AG04449 (cell line): Measurements from ENCODE around the gene PCDHGA5.
"Not testable (repeated sequence)": the region's sequence is repeated elsewhere in the genome, so short reads cannot be mapped to it uniquely, and the experiment has no call there.

Experiments used
- CTCF ChIA-PET: fragments of 350-600 bp; formaldehyde crosslinking; extraction: SDS; loops from one replicate; lab custom pipeline; 2021; ENCODE audit warnings: antibody characterized with exemption; lab: Yijun Ruan, JAX
- POLR2A ChIA-PET: fragments of 400-600, 350-600 bp; formaldehyde crosslinking; extraction: SDS; loops from one replicate; lab custom pipeline; 2020; ENCODE audit warnings: antibody characterized with exemption, inconsistent platforms; lab: Yijun Ruan, JAX
- DNase-seq: peaks from one replicate; pipeline ENCODE4 v3.0.0-alpha.2; 2010; ENCODE audit warnings: low read depth, low spot score
- H3K4me3 ChIP-seq: 2 replicates; pipeline ENCODE4 v1.5.1; 2011; ENCODE audit warnings: low read depth, mild to moderate bottlenecking, control low read depth, low read length
- CTCF ChIP-seq: IDR thresholded peaks from one replicate; pipeline ENCODE4 v1.5.1; 2011; ENCODE audit warnings: mild to moderate bottlenecking, moderate library complexity, low read length, control low read depth, inconsistent platforms; ENCODE audit not compliant: insufficient read depth; ENCODE audit errors: missing control alignments

Gene PCDHGA5

GRCh38 chr5:141363952-141364660 is at the start of gene PCDHGA5:
Gene PCDHGA5, plus strand, starts transcription at chr5:141364162. Its CDS starts 169 bp downstream, at chr5:141364331.
- ChIA-PET CTCF (interaction anchor here (0.6 to 3.5 kb wide), 20 partner anchors 9 to 228 kb away, joined by 3 to 27 read pairs (median 4); partner anchors contain the start of genes PCDHGA1, PCDHGA10, PCDHGA12 and PCDHGA3), POLR2A (interaction anchor here (0.6 kb wide), 1 partner anchor 157 kb away, joined by 3 read pairs; no protein-coding TSS in a partner anchor)
- DNase-seq: no peak
- H3K4me3 ChIP-seq: peak within 1 kb of the TSS; percentile 44
- no peak for TF ChIP-seq CTCF

- POLR2A ChIA-PET, DNase-seq, H3K4me3 ChIP-seq: not testable (repeated sequence)
- CTCF ChIA-PET: interaction anchor here (1.8 kb wide), 1 partner anchor 8 kb away, joined by 5 read pairs; no protein-coding TSS in a partner anchor
Measured at GRCh38 chr5:141316963-141317362, 47.0 kb upstream of the PCDHGA5 start.

GRCh38 chr5:141319202-141319601 is 44.8 kb upstream of the PCDHGA5 start:
- POLR2A ChIA-PET: no interaction called here
- CTCF ChIA-PET: interaction anchor here (1.0 to 5.6 kb wide), 18 partner anchors 9 to 248 kb away, joined by 3 to 77 read pairs (median 6); partner anchors contain the start of genes PCDHGA1, PCDHGA11, PCDHGA12 and PCDHGA2

DNA sequence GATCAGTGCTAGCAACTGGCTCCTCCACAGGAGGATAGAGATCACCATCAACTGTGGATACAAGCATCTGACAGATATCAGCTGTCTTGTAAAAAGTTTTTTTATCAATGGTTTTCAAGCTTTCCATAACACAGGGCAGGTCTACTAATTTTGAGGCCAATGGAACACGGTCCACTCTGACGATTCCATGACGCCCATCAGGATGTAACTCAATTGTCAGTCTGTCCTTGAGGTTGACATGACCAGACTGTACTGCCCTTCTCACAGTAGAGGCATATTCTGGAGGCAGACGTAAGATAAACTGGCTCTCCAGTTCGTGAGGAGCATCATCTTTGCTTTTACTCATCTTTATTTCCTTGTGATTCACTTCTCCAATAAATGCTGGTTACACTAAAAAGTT is 44.3 kb upstream of the PCDHGA5 start:
- H3K4me3 ChIP-seq: peak overlapping the region; percentile 85
- POLR2A ChIA-PET: interaction anchor here (0.7 to 1.5 kb wide), 4 partner anchors 11 to 244 kb away, joined by 3 to 7 read pairs (median 4); partner anchors contain the start of genes PCDHGA1 and PCDHGC5
- CTCF ChIA-PET: interaction anchor here (0.6 to 5.6 kb wide), 38 partner anchors 8 to 552 kb away, joined by 3 to 77 read pairs (median 4); partner anchors contain the start of genes DIAPH1, PCDHGA1, PCDHGA10 and PCDHGA11
- TF ChIP-seq CTCF: no peak
- no peak for DNase-seq

More at GRCh38 chr5:141319202-141319601, 44.8 kb upstream of the PCDHGA5 start:
- no peak for DNase-seq
- no peak overlapping the region for H3K4me3 ChIP-seq
- TF ChIP-seq CTCF: no peak

- peak; percentile 63 for DNase-seq
- CTCF ChIA-PET: interaction anchor here (0.6 to 5.6 kb wide), 42 partner anchors 8 to 552 kb away, joined by 3 to 77 read pairs (median 4); partner anchors contain the start of genes DIAPH1, PCDHGA1, PCDHGA10 and PCDHGA11
- TF ChIP-seq CTCF: peak; percentile 82
- H3K4me3 ChIP-seq: peak within 1 kb of the TSS; percentile 85
- POLR2A ChIA-PET: interaction anchor here (0.7 to 1.5 kb wide), 5 partner anchors 10 to 648 kb away, joined by 3 to 7 read pairs (median 4); partner anchors contain the start of genes PCDHGA1, PCDHGC5 and RNF14
Measured at GRCh38 chr5:141320225-141321169, 43.5 kb upstream of the PCDHGA5 start, which contains the start of gene TAF7. Gene TAF7, minus strand, starts transcription at chr5:141320784. Its CDS starts 740 bp downstream, at chr5:141320044.

- CTCF ChIA-PET: interaction anchor here (0.8 to 5.6 kb wide), 9 partner anchors 7 to 245 kb away, joined by 3 to 77 read pairs (median 4); partner anchors contain the start of genes PCDHB14, PCDHGA1 and PCDHGA12
- TF ChIP-seq CTCF: no peak
- H3K4me3 ChIP-seq: no peak overlapping the region
- POLR2A ChIA-PET: no interaction called here
- DNase-seq: no peak
Measured at GRCh38 chr5:141322261-141322660, 41.7 kb upstream of the PCDHGA5 start.
